NCI-H2227 (cell line): ENCODE measurements around the gene RFPL1.

Experiments used
- DNase-seq: peaks from one replicate; lab custom pipeline; 2025; ENCODE audit not compliant: unreplicated experiment; lab: John Stamatoyannopoulos, UW

RFPL1 gene

DNA sequence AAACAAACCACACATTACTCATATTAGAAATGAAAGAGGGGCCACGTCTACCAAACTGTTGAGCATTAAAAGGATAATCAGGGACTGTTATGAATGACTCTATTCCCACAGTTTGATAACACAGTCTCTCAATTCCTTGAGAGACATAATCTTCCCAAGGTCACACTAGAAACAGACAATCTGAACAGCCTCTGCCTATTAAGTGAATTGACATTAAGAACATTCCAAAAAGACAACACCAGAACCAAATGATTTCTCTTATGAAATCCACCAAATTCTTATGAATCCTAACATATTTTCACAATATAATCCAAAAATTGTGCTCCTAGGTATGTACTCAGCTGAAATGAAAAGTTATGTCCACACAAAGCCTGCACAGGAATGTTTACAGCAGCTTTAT, 4.6 kb downstream of the RFPL1 start:
- no peak for DNase-seq

GRCh38 chr22:29443452-29443851, 5.1 kb downstream of the RFPL1 start:
- DNase-seq: no peak

- no peak for DNase-seq
Measured at GRCh38 chr22:29443861-29444792, 5.7 kb downstream of the RFPL1 start.

GRCh38 chr22:29445508-29445907, 7.1 kb downstream of the RFPL1 start:
- DNase-seq: no peak

GRCh38 chr22:29447906-29448305, 9.5 kb downstream of the RFPL1 start:
- DNase-seq: no peak

DNA sequence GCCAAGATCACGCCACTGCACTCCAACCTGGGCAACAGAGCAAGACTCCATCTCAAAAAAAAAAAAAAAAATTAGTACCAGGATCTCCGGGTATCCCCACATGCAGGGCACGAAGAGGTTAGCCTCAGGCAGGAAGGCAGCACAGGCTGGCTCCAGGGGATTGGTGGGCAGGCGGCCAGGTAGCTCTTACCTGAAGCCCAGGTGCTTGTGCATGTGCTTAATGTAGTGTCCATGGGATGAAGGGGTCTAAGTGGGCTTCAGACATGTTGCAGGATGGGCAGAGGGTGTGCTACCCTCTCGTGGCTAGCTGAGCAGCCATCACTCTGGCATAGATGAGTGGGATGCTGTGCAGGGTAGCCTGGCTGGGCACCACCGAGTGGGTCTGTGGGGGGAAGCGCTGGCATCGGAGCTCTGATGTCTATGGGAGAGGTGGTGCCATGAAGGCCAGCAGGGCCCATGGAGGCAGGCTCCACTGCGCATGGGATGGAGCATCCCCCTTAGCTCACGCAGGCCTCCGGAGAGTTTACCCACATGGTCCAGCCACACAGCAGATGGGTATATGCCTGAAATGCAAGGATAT, 11.0 kb downstream of the RFPL1 start:
- no peak for DNase-seq

DNA sequence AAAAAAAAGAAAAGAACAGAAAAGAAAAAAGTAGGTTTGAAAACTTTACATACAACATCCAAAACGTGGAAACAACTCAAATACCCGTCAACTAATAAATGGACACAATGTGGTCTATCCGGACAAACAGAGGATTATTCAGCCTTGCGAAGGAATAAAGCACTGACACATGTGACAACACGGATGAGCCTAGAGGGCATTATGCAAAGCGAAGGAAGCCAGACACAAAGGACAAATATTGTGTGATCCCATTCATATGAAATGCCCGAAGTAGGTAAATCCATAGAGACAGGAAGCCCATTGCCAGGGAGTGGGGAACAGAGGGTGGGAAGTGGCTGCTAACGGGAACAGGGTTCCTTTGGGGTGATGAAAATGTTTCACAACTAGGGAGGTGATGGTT, 11.8 kb downstream of the RFPL1 start:
- DNase-seq: no peak

DNA sequence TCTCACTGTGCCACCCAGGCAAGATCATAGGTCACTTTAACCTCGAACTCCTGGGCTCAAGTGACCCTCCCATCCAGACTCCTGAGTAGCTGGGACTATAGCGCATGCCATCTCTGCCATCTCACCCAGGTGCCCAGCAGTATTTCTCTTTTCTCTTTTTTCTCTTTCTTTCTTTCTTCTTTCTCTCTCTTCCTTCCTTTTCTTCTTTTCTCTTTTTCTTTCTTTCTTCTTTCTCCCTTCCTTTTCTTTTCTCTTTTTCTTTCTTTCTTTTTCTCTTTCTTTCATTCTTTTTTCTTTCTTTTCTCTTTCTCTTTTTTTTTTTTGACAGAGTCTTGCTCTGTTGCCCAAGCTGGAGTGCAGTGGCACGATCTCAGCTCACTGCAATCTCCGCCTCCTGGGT, 13.5 kb downstream of the RFPL1 start:
- DNase-seq: no peak

DNA sequence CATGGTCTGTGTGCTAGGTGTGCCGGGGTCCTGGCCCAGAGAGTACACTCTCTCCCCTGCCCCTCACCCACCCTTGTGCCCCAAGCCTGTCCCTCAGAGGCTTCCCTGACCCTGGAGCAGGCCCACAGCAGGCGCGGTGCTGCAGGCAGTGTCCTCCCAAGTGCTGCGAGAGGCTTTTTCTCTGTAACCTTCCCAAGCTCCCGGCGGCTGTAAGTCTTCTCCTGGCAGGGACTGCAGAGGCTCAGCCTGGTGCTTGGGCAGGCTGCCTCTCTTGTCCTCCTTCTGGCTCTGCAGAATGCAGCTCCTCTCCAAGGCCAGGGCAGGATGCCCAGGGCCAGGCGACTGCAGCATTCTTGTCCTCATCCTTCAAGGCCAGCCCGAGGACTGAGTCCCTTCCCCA, 15.9 kb downstream of the RFPL1 start:
- no peak for DNase-seq

DNA sequence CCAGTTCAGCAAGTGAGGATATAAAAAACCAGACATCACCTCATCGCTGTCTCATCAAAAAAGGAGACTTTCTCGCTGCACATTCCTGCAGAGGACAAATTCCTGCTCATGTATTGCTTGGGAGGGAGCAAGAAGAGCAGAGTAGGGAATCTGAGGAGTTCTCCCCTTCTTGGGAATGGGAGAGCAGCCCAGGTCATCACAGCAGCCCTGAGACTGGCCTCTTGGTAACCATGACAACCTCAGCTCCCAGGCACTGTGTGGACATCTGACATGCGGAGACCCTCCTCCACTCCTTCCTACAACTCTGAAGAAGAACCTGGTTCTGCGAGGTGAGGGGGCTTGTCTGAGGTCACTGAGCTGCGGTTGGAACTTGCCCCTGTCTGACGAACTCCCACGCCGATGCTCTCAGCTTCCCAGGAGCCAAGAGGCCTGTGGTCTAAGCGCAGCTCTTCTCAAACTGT, 17.9 kb downstream of the RFPL1 start:
- no peak for DNase-seq

DNA sequence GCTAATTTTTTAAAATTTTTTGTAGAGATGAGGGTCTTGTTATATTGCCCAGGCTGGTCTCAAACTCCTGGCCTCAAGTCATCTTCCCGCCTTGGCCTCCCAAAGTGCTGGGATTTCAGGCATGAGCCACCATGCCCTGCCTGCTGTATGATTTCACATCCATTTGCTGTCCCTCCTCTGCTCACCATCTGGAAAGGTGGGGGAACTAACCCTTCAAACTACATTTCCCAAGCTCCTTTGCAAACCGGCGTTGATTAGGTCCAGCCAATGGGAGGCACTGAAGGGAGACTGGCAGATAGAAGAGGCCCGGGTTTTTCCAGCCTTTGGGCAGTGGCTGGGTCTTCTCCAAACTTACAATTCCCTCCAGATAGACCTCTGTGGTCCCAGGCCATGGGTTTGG, 19.3 kb downstream of the RFPL1 start:
- peak; percentile 59 for DNase-seq

DNA sequence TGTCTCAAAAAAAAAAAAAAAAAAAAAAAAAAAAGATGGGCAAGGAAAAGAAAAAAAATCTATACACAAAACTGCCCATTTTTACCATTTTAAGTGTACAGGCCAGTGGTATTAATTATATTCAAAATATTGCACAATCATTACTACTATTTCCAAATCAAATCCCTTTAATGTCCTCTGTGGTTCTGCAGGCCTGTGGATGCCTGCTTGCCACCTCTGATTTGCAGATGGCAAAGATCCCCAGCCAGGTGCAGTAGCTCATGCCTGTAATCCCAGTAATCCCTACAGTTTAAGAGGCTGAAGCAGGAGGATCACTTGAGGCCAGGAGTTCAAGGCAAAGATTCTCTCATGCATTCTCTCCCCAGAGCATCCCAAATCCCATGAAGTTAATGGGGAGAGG, 20.2 kb downstream of the RFPL1 start:
- no peak for DNase-seq

GRCh38 chr22:29459773-29460172, 21.4 kb downstream of the RFPL1 start:
- peak; percentile 36 for DNase-seq

- no peak for DNase-seq
Measured at GRCh38 chr22:29461263-29461662, 22.9 kb downstream of the RFPL1 start.

GRCh38 chr22:29463629-29464028, 25.2 kb downstream of the RFPL1 start:
- no peak for DNase-seq

GRCh38 chr22:29464581-29464980, 26.2 kb downstream of the RFPL1 start:
- DNase-seq: no peak

DNA sequence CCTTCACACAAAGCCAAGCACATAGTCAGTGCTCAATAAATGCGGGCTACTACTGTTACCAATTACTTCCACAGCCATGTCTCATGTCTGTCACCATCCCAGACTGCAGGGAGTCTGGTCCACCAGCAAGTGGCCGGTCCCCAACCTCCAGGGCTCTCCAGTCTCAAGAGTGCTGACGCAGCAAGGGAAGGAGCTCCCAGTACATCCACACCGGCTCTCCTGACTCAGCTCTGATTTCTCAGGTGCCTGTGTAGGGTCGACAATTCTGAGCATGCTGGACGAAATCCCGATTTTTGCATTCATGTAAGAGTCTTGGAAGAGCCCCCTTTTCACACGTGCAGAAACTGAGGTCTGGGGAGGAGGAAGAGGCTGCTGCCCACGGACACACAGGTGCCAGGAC, 31.4 kb downstream of the RFPL1 start:
- DNase-seq: no peak

DNA sequence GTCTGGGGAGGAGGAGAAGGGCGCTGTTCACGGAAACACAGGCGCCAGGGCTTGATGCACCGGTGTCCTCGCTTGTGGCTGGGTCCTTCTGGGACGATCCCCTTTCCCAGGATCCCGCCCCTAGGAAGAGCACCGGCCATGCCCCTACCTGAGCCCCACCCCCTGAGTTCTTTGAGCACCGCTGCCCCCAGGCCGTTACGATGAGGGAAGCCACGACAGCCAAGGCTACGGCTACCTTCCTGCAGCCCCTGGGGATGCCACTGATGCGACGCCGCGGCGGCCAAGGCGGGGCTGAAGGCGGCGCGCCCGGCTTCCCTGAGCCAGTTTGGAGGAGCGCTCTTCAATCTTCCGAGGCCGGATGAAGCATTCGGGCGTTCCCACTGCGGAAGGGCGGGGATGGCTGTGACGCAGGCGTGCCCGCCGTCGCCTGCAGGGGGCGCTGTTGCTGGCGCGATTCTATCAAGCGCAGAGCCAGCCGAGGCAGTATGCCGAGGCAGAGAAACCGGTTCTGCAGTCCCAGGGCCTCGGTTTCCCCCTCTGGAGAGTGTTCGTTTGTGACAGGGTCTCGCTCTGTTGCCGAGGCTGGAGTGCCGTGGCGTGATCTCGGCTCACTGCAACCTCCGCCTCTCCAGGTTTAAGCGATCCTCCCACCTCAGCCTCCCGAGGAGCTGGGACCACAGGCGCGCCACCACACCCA, 31.9 kb downstream of the RFPL1 start:
- DNase-seq: no peak

DNA sequence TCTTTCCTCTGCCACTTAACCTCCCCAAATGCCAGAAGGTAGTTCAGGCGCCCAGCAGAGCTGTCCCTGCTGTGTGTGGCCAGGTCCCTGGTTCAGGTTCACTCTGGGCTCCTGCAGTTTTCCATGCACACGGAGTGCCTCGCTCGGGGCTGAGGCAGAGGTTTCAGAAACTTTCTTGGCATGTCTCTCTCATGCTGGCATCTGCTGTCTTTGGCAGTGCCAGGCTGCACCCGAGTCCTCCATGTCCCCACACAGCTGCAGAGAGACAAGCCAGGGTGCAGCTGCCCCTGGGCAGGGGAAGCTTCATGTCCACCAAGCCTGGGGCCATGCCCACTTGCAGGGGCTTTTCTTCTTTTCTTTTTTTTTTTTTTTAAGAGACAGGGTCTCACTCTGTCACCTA, 34.6 kb downstream of the RFPL1 start:
- DNase-seq: no peak

DNA sequence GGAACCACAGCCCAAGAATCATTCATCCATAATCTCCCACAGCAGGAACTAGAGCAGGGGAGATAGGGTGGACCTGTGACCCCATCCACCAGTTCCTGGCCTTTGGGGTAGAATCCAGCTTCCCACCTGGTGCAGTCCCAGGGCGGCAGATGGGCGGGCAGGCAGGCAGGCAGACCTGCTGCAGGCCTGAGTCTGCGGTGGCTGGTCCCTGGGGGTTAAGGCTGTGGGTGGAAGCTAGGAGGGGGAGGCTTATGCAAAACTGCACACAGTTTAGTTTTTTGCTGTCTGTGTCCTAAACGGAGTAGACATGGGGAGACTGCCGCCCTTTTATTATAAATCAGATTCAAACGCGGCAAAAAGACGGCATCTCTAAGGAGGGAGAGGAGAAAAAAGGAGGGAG, 37.2 kb downstream of the RFPL1 start:
- DNase-seq: no peak

GRCh38 chr22:29476116-29476515, 37.7 kb downstream of the RFPL1 start:
- DNase-seq: no peak

- DNase-seq: peak; percentile 66
Measured at GRCh38 chr22:29477723-29478318, 39.4 kb downstream of the RFPL1 start.
